GDM1 (cell line): ENCODE data around the gene UPK3A.
"Not testable (repeated sequence)": the region's sequence is repeated elsewhere in the genome, so short reads cannot be mapped to it uniquely, and the experiment has no call there.

Experiments used
- DNase-seq: peaks from one replicate; lab custom pipeline; 2025; lab: John Stamatoyannopoulos, UW

The UPK3A gene

DNA sequence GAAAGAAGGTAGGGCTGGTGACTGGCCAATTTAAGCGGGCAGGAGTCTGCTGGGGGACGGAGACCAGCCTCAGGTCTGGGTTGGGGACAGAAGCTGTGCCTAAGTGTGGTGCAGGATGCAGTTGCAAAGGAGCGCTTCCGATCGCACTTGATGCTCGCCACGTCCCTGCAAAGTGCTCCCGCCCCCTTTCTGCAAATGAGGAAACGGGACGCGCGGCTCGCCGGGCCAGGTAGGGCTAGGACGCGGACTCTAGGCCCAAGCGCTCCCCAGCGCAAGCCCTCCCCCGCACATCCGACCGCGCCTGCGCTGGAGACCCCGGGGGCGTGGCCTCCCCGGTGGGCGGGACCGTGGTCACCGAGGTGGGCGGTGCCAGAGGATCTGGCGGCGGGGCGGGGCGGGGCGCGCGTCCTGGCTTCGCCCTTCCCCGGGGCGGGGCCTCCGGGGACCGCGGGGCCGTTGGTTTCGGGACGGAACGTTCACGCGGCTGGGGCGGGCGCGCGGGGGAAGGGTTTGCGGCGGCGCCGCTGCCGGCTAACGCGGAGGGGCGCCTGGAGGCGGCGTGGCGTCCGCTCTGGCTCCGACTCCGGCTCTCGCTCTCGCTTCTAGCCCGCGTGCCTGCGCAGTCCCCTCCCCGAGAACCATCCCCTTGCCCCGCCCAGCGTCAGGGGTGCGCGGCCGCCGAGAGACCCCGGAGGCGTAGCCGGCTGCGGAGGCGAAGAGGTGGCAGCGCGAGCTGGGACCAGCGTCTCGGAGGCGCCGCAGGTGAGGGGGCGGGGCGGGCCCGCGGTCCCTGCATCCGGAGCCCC, 24.9 kb downstream of the UPK3A start, which contains the start of gene FAM118A:
FAM118A (plus strand) TSS at position 513 of the 806 bp plus-strand sequence. CDS start 12,446 bp downstream, outside the sequence.
- DNase-seq, result peak; percentile 92

DNA sequence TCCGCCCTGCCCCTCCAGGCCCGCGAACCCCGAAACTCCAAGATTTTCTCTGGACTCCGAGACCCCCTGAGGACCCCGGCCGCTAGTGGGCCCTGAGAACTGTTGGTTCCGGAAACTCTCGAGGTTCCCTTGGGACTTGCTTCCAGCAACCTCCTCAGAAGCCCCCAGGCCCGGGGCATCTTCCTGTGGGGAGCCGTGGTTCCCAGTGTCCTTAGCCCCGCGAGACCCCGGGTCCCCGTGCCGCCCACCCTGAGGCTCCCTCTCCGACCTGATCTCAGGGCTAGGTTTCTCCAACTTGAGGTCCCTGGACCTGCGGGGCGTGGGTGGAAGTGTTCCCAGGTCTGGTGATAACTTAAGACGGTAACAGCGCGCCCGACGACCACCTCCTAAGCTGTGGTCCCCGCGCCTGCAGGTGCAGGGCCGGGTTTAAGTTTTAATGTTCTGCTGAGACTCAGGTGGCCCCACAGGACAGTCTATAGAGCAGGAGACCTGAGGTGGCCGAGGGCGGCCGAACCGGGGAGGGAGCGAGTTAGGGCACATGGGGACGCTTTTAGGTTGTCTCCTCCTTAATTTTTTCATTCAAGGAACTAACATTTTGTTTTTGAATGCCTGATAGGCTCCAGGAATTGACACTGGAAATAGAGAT, 25.7 kb downstream of the UPK3A start:
- no peak for DNase-seq

DNA sequence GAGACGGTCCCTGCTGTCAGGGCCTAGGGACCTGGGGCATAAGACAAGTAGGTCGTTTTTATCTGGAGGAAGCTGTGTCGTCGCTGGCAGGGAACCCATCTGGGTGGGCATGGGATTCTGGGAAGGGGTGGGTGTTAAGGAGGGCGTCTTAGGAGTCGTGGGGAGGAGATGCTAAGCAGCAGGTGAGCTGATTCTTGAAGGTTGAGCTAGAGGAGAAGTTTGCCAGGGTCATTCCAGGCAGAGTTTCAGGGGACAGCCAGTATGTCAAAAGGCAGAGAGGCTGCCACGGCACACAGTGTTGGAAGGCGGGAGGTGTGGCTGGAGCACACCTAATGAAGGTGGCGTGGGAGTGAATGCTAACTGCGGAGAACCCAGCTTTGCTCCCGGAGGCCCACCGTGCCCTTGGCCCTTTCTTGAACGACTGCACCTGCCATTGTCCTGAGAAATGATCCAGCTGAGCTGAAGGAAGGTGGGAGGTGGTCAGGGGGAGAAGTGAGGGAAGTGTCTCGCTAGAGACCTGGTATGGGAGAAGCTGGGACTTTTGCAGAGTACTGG, 26.3 kb downstream of the UPK3A start:
- DNase-seq, result no peak

DNA sequence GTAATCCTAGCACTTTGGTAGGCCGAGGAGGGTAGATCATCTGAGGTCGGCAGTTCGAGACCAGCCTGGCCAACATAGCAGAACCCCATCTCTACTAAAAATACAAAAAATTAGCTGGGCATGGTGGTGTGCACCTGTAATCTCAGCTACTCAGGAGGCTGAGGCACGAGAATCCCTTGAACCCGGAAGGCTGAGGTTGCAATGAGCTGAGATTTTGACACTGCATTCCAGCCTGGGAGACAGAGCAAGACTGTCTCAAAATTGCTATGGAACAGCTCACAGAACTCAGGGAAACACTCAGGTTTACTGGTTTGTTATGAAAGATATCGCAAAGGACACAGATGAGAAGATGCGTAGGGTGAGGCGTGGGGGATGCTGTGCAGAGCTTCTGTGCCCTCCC, 27.7 kb downstream of the UPK3A start:
- no peak for DNase-seq

DNA sequence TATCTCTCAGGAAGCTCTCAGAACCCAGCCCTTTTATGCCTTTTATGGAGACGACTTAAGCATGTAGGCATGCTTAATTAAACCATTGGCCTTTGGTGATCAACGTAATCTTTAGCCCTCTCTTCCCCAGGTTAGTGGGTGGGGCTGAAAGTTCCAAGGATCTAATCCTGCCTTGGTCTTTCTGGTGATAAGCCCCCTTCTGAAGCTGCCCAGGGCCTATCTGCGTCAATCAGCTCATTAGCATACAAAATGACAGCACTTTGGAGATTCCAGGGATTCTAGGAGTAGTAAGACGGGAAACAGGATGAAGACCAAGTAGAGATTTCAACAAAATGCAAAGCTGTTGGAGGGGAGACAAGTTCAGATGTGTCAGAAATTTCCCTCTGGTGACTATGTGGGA, 28.1 kb downstream of the UPK3A start:
- DNase-seq, result no peak

DNA sequence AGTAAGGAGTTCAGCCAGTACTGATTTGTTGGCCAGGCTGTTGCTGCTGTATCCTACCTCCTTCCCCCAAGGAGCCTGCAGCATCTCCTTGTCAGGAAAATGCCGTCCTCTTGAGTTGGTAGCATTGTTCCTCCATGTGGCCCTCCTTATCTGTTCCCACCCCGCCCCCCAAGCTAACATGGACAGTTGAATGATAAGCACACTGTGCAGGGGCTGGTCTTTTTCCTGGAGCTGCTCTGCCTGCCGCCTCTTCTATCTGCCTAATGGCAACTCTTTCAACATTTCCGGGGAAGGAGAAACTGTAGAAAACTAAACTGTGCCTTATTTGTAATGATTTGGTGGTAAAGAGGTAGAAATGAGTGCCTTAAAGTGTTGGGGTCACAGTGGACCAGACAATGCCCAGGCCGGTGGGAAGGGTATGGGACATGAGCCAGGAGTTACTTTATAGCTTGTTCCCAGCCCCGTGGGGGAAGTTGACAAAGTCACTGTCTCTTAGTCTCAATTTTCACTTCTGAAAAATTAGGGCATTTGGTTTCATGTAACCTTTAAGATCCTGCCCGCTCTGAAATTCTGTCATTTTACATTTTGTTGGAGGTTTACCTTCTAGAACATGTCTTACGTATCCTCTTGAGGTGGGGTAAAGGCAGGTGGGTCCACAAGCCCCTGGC, 29.4 kb downstream of the UPK3A start:
- no peak for DNase-seq

DNA sequence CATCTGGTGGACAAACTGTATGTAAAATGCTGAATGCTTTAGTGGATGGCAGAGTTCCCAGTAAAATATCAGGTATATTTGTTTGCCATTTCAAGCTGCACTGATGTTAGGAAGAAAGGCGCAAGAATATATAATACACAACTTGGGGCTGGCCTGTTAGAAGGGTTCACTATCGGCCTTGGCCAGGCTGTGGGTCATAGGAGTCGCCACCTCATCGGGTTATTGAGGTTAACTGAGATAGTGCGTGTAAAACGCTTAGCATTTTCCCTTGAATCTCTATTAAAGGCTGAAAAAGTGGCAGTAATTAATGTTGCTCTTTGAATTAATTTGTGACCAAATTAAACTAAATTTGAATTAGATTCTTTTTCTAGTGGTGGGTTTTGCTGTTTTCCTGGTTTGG, 30.0 kb downstream of the UPK3A start:
- DNase-seq, result no peak

DNA sequence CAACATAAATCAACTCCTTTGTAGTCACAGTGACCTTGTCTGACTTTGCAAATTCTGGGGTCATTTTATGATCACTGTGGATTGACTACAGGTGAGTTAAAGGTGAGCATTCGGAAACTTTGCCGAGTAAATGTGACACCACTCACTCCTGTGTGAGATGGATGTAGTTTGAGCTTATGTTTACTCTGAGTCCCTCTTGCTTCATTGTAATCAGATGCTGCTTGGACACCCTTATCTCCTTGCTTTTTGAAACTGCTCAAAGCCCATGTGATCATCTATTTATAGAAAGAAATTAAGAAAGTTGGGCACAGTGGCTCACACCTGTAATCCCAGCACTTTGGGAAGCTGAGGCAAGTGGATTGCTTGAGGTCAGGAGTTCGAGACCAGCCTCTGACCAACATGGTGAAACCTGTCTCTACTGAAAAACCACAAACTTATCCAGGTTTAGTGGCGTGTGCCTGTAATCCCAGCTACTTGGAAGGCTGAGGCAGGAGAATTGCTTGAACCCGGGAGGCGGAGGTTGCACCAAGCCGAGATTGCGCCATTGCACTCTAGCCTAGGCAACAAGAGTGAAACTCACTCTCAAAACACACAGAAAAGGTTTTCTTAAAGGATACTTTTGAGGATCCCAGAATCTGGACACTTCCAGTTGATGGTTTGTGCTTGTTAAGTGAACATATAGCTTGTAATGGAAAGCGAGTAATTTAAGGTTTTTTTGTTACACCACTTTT, 32.2 kb downstream of the UPK3A start:
- DNase-seq, result no peak

DNA sequence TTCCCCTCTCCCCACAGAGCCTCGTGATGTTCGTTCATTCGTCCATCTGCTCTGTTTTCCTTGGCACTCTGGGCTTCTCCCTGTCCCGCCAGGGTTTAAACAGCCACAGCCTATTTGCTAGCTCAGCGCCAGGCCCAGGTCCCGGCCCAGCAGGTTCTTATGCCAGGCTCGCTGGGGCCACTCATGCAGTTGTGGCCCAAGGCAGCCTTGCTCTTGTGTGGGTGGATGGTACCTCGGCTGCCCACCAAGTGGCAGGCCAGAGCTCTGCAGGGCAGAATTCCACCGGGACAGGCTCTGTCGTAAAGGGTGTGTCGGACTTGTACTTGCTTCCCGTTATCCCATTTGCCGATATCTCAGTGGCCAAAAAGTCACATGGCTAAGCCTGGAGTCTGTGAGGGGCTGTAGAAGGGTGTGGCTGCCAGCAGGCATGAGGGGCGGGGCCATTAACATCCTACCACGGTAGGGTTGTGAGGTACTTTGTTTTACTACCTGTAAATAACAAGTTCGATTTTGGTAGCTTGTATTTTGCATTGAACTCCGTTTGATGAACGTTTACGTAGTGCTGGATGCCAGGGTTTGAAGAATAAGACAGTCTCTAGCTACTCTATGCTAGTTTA, 32.9 kb downstream of the UPK3A start:
- no peak for DNase-seq

DNA sequence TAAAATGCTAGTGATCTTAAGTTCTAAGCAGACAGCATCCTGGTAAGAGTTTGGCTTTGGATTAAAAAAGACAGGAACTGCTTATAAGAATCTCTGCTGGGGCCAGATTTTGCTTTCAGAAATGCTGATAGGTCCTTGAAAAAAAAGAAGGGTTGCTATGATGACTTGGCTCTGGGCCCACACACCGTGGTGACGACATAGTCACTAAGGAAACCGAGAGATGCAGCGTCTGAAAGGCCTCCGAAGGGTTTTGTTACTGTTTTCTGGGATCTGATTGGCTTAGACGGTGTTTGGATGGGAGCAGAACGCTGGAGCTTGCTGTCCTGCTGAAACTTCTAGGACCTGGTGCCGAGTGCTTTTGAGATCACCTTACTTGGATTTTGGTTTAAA, 33.4 kb downstream of the UPK3A start:
- no peak for DNase-seq

DNA sequence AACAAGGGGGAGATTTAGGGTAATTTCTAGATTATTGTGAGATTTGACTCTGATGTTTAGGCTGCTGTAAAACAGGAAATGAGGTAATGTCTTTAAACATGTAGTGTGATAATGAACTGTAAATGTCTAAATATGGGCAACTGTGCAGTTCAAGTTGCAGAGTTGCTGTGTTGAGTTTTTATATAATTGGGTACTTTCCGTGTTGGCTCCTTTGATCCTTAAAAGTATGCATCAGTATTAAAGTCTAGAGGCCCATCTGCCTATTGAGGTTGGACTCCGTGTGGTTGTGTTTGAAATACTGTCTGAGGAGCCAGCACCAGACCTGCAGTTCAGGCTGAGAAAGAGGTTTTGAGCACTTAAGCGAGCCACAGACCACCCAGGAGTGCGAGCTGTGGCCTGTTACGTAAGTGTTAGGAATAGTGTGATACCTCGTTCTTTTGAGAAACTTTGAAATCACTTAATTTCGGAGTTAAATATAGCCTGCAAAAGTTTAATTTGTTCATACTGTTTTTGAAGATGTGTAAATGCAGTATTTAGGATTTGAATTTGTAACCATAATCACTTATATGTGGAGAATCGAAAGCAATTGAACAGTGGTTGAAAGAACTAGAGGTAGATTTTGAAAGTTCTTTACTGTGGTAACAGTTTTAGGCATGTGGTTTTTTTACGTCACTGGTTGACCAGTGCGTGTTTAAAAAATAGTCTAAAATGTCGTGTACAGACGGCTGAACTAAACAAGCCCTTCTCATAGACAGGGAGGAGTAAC, 34.0 kb downstream of the UPK3A start:
- no peak for DNase-seq

DNA sequence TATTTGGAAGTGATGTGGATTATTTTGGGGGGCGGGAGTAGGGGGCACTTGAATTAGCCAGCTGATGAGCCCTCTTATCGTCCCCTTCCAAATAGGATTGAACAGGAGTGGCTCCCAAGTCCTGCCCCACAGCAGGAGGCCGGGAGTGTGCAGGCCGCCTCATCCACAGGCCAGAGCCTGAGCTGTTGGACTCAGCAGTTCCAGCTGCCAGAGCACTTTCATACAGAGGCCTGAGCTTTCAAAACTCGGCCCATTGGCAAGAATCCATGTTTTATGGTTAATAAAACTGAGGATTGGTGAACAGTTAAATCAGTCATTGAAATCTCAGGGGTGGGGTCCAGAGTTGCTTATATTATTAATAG, 34.6 kb downstream of the UPK3A start:
- DNase-seq, result no peak

DNA sequence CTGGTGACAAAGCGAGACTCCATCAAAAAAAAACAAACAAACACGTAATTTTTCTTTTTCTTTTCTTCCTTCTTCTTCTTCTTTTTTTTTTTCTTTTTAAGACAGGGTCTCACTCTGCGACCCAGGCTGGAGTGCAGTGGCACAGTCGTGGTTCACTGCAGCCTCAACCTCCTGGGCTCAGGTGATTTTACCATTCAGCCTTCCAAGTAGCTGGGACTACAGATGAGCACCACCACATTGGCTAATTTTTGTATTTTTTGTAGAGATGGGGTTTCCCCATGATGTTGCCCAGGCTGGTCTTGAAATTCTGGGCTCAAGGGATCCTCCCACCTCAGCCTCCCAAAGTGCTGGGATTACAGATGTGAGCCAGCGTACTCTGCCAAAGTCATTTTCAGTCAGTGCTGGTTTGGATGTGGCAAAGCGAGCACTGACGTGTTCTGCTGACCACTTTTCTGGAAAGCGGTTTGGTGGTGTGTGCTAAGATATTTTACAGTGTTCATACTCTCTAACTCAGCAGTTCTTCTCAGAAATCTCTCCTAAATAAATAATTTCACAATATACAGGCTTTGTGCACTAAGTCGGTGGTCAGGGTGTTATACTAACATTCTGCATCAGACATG, 35.7 kb downstream of the UPK3A start:
- no peak for DNase-seq

DNA sequence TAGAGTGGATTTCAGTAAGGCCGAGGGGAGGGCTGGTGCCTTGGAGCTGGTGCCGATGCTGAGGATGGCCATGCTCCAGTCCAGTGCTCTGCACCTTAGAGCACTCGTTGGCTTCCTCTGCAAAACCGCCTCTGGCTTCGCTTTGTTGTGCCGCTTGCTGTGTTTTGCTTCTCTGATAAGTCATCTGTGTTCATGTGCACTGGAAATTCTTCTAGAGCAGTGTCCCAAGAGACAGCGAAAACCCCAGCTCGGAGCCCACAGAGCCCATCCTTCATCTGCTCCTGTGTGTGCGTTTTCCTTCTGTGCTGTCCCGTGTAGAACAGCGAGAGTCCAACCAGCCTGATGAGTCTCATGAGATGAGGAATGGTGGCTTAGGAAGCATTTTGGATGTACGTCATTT, 37.1 kb downstream of the UPK3A start:
- DNase-seq, result no peak

DNA sequence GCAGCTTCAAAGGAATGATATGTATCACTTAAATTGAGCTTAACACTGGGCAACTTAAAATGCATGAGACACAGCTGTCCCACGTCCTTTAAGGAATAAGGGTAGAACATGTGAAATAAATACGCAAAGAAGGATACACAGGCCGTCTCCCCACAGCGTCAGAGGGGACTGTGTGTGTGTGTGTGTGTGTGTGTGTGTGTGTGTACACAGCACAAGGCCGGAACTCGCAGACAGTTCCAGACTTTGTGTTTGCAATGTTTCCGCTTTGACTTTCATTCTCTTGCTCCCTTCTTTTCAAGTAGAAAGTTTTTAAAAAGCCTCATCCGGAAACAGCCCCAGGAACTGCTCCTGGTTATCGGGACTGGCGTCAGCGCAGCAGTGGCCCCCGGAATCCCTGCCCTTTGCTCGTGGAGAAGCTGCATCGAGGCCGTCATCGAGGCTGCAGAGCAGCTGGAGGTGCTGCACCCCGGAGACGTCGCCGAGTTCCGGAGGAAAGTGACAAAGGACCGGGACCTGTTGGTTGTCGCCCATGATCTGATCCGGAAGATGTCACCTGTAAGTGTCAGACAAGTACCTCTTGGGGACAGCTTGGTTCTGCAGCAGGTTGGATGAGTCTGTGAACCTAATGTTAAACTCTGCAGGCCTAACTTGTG, 38.2 kb downstream of the UPK3A start:
- no peak for DNase-seq

DNA sequence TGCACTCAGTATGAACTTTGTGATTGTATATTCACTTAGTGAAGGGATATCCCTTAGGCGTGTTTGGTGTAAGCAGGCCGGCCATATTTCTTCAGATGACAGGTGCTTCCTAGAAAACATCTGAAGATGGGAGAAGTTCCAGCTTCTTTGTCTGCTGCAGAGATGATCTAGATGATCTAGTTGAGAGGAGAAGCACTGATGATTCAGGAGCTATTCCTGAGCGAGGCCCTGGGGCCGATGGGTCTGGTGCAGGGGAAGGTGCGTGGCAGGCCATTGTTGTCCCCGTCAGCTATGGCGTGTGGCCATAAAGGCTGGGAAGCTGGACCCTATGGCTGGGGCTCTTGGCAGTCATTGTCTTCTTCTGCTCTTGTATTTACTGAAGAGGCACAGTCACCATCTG, 38.9 kb downstream of the UPK3A start:
- DNase-seq, result no peak

DNA sequence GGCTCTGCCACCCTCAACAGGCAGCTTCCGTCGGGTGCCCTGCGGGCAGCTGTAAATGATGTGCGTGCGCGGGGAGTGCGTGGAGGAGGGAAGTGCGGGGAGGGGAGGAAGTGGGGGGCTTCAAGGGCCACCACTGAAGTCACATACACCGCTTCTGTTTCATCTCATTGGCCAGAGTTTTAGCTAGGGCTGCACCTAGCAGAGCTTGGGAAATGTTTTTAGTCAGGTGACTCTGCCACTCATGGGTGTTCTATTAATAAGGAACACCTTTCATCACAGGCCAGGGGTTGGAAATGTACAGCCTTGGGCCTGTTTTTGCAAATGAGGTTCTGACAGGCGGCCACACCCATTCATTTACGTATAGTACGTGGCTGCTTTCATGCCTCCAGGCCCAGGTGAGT, 39.6 kb downstream of the UPK3A start:
- DNase-seq, result no peak

DNA sequence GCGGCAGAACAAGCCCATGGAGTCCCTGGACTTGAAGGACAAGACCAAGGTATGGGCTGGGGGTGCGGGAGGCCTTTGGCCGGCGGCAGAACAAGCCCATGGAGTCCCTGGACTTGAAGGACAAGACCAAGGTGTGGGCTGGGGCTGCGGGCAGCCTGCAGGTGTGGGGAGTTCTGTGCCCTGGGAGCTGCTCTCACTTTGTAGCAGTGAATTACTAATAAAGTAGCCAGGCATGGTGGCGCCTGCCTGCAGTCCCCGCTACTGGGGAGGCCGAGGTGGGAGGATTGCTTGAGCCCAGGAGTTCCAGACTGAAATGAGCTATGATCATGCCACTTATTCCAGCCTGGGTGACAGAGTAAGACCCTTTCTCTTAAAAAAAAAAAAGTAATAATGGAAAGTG, 43.5 kb downstream of the UPK3A start:
- DNase-seq, result not testable (repeated sequence)

DNA sequence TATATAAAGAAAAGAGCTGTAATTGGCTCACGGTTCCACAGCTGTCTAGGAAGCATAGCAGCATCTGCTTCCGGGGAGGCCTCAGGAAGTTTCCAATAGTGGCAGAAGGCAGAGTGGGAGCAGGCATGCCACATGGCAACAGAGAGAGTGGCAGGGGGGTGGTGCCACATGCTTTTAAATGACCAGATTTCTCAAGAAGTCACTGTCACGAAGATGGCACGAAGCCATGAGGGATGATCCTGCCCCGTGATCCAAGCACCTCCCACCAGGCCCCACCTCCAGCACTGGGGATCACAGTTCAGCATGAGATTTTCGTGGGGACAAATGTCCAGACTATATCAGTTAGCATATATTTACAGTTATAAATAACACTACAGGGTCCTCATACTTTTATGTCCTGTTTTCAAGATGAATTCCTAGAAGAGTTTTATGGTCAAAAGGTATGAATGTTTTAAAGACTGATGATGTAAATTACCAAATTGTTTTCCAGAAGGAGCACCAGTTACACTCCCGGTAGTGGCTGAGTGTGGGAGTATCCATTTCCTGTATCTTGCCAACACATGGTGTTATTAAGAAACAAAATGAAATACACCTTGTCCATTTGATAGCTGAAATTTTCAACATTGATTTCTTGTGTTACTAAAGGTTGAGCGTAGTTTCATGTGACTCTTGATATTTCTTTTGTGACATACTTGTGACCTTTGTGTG, 44.2 kb downstream of the UPK3A start:
- DNase-seq, result no peak
